Measurements from ENCODE around the gene DENND6B.

Gene DENND6B

DNA sequence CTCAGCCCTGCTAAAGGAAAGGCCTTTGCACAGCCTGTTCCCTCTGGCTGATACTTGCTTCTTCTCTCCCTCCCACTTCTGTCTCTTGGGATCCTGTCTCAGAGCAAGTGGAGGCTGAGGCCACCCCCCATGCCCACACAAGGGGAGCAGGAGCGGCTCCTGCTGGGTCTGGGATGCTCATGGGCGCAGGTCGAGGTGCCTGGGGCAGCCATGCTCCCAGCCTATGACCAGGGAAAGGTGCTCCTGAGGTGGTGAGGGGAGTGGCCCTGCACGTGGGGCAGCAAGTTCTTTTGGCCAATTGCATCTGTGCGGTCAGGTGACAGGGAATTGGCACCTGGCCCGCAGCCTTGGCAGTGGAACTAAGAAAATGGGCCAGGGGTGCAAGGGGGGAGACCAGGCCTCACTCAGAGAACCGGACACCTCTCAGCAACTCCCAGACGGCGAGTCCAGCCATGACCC is 58.1 kb downstream of the DENND6B start:
- no peak for DNase-seq

DNA sequence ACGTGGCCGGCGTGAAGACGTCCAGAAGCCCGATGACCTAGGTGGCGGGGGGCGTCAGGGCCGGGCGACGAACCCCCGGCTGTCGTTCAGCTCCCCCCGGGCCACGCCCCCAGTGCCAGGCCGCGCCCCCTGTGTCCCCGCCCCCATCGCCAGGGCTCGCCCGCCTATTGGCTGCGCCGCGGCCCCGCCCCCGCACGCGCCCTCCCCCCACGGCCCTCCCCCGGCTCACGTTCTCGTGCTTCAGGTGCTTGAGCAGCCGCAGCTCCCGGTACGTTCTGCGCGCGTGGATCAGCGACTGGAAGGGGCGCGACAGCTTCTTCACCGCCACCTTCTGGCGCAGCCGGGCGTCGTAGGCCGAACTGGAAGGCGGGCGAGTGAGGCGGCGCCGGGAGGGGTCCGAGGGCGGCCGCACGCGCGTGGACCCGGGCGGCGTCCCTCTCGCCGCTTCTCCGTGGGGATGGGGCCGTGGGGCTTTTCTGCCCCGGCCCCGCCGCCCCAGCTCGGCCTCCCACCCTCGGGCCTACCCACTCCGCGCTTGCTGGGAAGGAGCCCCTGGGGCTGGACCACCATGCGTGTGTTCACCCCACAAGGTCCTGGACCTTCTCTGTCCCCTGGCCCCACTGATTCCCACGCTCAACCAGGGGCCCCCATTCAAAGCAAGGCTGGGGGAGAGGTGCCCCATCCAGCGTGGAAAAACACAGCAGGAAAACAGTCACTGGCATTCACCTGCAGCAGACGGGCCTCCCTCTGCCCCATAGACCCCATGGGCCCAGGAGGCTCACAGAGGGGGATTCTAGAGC is 59.0 kb downstream of the DENND6B start:
- no peak for DNase-seq

DNA sequence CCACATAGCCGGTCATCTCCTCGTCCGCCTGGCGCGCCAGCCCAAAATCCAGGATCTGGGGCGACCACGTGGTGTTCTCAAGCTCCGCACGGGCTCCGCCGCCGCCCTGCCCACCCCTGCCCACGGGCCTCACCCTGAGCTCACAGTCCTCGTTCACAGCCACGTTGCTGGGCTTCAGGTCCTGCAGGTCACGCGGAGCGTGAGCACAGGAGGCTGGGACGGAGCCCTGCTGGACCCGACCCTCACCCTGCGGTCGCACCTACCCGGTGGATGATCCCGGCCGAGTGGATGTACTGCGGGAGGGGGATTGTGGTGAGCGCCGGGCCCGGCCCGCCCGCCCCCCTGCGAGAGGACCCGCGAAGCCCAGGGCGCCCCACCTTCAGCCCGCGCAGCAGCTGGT is 59.8 kb downstream of the DENND6B start:
- no peak for DNase-seq

DNA sequence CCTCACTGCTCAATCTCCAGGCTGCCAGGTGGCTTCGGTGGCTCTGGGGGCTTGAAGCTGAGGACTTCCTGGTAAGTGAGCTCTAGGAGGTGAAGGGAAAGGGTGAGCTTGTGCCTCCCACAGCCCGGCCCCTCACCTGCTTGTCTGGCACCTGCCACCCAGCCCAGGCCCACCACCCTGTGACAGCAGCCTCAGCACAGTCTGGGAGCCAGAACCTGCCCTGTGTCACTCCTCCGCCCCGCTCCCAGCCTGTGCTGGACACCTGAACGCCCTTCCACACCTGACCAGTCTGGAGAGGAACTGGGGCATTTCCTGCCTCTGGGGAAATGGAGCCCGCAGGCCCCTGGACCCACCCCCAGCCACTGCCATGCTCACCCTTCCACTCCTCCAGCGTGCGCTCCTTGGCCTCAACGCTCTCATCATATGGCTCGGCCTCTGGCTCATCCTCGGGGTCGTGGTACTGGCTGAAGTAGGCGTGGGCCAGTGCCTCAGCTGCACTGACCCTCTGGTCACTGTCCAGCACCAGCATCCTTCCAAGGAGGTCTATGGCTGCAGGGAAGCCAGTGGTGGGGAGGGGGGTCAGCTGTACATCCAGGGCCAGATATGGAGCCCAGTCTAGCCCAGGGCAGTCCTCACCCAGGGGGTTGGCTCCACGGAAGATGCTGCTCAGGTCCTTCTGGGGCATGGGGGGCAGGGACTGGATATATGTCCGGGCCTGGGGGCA is 61.7 kb downstream of the DENND6B start:
- no peak for DNase-seq

DNA sequence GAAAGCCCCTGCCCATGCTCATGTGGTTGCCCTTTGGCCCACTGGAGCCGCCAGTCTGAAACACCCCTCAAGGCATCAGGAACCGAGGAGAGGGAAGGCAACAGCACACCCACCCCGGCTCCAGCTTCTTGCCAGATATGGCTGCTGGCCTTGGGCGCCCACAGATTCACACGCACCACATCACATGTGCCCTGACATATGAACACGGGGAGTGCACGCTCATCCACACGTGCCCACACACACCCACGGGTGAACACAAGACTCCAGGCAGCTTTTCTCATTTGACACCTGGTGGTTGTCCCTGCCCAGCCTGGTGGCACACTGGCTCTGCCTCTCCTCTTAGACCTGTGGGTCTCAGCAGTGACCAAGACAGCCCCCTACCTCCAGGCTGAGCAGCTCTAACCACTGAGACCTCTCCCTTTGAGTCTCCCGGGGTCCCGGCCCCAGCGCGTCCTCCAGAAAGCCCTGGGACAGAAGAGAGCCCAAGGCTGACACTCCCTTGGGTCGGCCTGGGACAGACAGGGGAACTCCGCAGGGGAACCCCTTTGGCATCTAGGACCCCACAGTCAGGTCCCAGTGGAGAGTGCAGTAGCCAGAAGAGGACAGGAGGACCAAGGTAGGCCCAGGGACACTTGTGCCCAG is 62.6 kb downstream of the DENND6B start:
- DNase-seq: no peak

DNA sequence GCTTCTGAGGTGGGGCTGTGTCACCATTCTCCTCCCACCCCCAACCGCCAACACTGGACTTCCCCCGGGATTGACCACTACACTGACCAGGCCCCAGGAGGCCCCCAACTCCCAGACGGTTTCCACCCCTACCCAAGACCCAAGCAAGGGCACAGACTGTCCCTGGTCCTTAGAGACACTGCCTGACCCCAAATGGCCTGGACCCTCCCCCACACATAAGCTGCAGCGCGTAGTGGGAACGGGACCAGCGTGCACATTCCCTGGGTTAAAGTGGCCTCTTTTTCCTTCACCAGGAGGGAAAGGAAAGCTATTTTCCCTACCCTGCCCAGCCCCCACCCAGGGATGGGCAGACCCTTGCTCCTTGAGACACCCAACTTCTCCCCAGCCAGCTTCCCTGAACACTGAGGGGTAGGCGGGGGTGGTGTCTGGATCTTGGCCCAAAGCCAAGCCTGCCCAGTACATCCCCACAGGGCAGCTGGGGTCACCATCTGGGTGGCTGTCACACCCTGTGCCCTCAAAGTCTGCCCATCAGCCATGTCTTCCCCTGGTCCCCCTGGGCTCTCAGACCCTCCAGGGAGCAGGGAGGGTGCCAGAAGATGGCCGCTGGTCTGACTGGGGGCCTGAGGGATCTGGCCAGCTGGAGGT is 63.7 kb downstream of the DENND6B start:
- no peak for DNase-seq

DNA sequence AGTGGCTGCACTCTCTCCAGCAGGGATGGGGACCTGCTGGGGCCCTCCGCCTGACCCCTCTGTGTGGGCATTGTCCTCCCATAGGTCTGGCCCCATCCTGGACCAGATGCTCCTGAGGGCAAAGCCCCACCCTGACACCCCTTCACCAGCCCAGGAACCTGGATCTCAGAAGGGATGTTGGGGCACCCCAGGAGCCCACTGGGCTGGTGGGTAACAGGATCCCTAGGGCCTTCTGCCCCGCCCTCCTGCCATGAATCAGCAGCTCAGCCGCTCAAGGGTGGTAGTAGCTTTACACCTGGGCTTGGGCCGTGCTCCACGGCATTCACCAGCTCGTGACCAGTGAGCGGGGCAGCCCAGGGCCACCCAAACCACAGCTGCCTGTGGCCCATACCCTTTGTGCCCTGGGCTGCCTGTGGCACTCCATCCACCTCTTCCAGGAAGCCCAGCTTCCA is 64.3 kb downstream of the DENND6B start:
- no peak for DNase-seq

DNA sequence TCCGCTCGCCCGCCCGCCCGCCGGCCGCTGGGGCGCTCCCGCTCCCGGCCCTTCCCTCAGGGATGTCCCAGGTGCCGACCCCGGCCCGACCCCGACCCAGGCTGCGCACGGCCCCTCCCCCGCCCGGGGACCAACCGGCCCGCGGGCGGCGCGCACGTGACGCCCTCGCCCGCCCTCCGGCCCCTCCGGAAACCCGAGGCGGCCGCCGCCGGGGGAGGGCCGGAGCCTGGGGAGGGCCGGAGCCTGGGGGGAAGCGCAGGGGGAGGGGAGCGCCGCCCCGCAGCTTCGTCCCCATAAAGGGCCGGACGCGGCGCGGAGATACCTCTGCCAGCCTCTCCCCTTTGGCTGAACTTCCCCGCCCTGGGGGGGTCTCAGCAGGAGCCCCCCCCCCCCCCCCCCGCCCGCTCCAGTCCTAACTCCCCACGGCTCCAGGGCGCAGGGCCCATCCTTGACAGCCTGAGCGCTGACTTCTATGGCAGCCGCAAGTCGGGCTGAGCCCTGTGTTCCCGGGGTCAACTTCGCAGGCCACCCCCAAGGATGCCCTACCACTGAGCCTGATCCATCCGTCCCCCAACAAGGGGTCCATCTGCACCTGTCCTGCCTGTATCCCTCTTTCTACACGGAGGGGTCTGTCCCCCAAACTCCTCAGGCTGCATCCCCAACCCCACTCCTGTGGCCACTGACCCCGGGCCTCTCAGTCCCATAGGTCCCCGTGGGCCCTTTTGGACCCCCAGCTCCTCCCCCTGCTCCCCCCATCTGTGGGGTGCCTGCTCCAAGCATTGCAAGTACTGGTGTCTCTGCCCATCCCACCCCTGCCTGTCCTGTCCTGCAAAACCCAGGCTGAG is 65.0 kb downstream of the DENND6B start, which contains the start of gene MAPK12:
Gene MAPK12, minus strand, starts transcription at position 69 of the 845 bp plus-strand sequence. CDS start 174 bp downstream, outside the sequence.
- no peak for DNase-seq

DNA sequence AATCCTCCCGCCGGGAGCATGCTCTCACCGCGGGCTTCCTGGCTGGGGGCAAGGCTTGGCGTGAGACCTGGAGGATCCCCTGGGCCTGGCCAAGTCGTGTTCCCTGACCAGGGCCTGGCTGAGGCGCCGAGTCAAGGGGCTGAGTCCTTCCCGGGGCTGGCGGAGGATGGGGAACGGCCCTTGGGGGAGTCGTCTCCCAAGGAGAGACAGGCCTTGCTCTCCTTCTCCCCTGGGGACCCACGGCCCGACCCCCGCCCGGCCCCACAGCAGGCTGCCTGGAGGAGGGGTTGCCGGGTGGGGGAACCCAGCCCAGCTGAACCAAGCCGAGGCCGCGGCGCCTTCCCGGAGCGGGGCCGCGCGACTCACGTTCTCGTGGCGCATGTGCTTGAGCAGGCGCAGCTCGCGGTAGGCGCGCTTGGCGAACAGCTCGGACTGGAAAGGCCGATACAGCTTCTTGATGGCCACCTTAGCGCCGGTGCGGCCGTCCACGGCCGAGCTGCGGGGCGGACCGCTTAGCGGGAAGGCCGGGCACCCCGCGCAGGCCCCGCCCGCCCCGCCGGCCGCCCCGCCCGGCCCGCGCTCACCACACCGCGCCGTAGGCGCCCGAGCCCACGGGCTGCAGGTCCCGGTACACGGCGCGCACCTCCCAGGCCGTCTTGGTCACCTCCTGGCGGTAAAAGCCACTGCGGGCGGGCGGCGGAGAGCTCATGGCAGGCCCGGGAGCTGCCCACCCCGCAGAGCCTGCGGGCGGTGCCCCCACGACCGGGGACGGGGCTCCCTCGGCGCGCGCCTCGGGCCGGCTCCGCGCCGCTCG is 65.8 kb downstream of the DENND6B start:
- DNase-seq: no peak

DNA sequence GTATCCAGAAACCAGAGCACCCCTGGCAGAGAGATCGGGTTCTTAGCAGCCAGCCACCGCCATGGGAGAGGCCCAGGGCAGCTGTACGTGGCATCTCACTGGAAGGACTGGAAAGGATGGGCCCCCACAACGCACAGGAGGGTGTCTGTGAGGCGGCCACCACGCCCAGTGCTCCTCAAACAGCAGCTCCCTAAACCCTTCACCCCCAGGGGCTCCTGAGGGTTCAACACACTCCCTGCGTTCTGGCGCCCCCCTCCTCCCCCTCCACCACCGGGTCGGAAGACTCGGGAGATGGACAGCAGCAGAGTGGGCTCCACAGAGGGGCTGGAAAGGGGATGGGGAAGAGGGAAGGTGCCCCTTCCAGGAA is 66.4 kb downstream of the DENND6B start:
- no peak for DNase-seq

DNA sequence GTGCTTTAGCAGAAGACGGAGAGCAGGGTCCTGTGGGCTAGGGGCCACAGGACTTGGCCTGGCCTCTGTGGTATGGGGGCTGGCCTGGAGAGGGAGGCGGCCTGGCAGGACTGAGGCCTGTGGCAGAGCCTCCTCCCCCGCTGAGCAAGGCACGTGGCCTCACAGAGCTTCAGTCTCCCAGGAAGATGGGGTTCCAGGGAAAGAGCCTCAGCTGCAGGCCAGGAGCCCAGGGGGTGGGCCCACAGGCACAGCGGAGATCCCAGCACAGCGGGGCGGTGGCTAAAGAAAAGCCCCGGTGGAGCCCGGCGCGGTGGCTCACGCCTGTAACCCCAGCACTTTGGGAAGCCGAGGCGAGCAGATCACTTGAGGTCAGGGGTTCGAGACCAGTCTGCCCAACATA is 67.5 kb downstream of the DENND6B start:
- no peak for DNase-seq

Measured in DMS 273 treated with DMSO at 0.1 percent for 48 hours (cell line).